HUES64 (cell line): Measurements from ENCODE around the gene MACROD2.

Source experiments
- H3K27ac ChIP-seq: 2 replicates; pipeline ENCODE4 v1.7.0; 2013; ENCODE audit warnings: low read depth, low read length, inconsistent platforms
- H3K27me3 ChIP-seq: 2 replicates; pipeline ENCODE4 v1.6.1; 2013; ENCODE audit warnings: mild to moderate bottlenecking, low read length; ENCODE audit not compliant: insufficient read depth
- H3K36me3 ChIP-seq: 2 replicates; pipeline ENCODE4 v1.6.1; 2013; ENCODE audit warnings: mild to moderate bottlenecking, low read length; ENCODE audit not compliant: insufficient read depth
- H3K4me1 ChIP-seq: 2 replicates; pipeline ENCODE4 v1.6.1; 2013; ENCODE audit warnings: mild to moderate bottlenecking, low read length, moderate library complexity; ENCODE audit not compliant: insufficient read depth
- H3K4me3 ChIP-seq: 2 replicates; pipeline ENCODE4 v1.5.1; 2013; ENCODE audit warnings: mild to moderate bottlenecking, low read length, moderate library complexity
- H3K9ac ChIP-seq: 2 replicates; pipeline ENCODE4 v1.6.1; 2013; ENCODE audit warnings: mild to moderate bottlenecking, low read depth, low read length
- H3K9me3 ChIP-seq: 2 replicates; pipeline ENCODE4 v1.6.1; 2013; ENCODE audit warnings: low read depth, low read length; ENCODE audit not compliant: insufficient read depth
- WGBS: fragments of 150-250, 120-280 bp; methylation state at CpG from one replicate; pipeline ENCODE4 v1.1.7; 2013; ENCODE audit warnings: missing lambda C conversion rate; 5-methylcytosine and 5-hydroxymethylcytosine counted together

The MACROD2 gene

DNA sequence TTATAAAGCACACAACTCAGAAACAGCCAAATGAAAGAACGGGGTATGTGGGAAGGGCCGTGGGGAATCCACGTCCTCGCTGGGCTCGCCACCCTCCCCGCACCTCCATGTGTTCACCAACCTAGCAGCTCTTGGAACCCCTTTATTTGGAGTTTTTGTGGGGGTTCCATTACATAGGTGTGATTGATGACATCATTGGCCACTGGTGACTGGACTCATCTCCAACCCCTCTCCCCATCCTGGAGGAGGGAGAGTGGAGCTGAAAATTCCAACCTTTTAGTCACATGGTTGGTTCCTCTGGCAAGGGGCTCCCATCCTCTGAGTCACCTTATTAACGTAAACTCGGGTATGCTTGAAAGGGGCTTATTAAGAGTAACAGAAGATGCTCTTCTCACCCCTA, 934.1 kb downstream of the MACROD2 start:
- WGBS, result 94% methylated on average over 8 of the region's 8 CpGs
- H3K4me1 ChIP-seq, result no peaks in the 10 kb centered on the region; the same call in 1 of the 2 replicates
- H3K27me3 ChIP-seq, result no peaks in the 10 kb centered on the region
- no peak overlapping the region for H3K4me3 ChIP-seq
- H3K9me3 ChIP-seq, result no peaks in the 10 kb centered on the region
- no peaks in the 10 kb centered on the region for H3K36me3 ChIP-seq
- H3K9ac ChIP-seq, result no peak overlapping the region
- H3K27ac ChIP-seq, result no peak overlapping the region

DNA sequence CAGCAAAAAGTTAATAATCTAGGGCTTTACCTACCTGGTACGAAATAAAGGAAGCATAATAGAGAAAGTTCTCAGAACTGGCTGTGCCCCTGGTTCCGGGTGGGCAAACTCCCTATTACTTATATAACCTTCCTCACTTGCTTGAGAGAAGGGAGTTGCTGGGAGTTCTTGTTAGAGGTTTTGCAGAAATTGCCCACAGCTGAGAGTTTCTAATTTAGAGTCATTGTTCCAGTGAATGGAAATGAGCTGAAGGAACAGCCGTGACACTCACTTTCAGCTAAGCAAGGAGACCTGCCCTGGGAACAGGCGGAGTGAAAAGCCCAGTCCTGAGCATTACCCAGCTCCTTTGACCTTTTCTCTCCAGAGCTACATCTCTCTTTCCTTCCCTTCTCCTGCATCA, 936.7 kb downstream of the MACROD2 start:
- no peak overlapping the region for H3K9ac ChIP-seq
- WGBS, result 89% methylated on average over 3 of the region's 4 CpGs

DNA sequence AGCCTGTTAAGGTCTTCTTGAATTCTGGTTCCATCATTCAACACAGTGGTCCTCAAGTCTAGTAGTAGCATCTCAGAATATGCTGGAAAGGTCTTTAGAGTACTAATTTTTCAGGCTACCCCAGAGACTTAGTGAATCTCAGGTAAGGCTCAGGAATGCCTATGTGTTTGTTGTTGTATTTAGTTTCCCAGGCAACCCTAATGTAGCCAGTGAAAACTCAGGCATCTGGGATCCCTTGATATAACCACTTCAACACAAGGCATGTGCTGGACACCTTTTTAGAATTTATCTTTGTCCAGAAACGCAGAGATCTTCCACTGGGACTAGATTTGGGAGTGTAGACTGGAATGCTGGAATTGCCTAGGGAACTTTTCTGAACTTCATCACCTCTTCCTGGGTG, 940.0 kb downstream of the MACROD2 start:
- Histone ChIP-seq H3K27me3 (no peaks in the 10 kb centered on the region), H3K9ac (no peak overlapping the region), H3K4me3 (no peak overlapping the region), H3K36me3 (no peaks in the 10 kb centered on the region), H3K27ac (no peak overlapping the region), H3K9me3 (peaks cover 12% of the 10 kb centered on the region), H3K4me1 (no peaks in the 10 kb centered on the region)
- 100% methylated on average over 1 of the region's 1 CpG for WGBS

More for the DNA sequence above, 936.7 kb downstream of the MACROD2 start:
- Histone ChIP-seq H3K4me3 (no peak overlapping the region), H3K36me3 (no peaks in the 10 kb centered on the region), H3K9me3 (no peaks in the 10 kb centered on the region), H3K4me1 (no peaks in the 10 kb centered on the region), H3K27me3 (no peaks in the 10 kb centered on the region), H3K27ac (no peak overlapping the region)

DNA sequence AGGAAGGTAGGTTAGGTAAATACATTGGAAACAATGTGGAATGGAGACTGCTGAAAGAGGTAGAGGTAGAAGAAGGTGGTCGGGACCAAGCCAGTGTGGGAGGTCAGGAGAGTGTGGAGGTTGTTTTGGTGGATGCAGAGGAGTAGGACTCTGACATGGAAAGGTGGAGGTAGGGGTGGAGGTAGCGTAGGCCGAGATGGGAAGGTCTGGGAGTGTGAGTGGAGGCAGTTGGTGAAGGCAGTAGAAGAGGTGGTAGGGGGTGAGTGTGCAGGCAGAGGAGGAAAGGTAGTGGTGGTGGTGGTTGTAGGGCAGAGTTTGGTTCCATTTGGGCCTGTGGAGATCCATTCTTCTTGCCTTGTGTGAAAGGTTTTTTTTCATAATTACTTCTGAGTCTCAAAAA, 941.7 kb downstream of the MACROD2 start:
- Histone ChIP-seq H3K4me3 (no peak overlapping the region), H3K36me3 (no peaks in the 10 kb centered on the region), H3K9ac (no peak overlapping the region), H3K27me3 (no peaks in the 10 kb centered on the region), H3K9me3 (peaks cover 16% of the 10 kb centered on the region), H3K4me1 (no peaks in the 10 kb centered on the region), H3K27ac (no peak overlapping the region)
- 93% methylated on average over 3 of the region's 3 CpGs for whole genome bisulfite sequencing

DNA sequence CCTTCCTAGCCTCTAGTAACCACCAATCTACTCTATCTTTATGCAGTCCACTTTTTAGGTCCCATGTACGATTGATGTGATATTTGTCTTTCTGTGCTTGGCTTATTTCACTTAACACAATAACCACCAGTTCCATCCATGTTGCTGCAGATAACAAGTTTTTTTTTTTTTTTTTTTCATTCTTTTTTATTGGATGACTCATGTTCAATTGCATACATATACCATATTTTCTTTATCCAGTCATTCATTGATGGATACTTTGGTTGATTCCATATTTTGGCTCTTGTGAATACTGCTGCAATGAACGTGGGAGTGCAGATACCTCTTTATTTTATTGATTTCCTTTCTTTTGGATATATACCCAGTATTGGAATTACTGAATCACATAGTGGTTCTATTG, 942.5 kb downstream of the MACROD2 start:
- Histone ChIP-seq H3K9me3 (peaks cover 16% of the 10 kb centered on the region), H3K27ac (no peak overlapping the region), H3K9ac (no peak overlapping the region), H3K27me3 (no peaks in the 10 kb centered on the region), H3K4me1 (peaks cover 6% of the 10 kb centered on the region; the same call in 1 of the 2 replicates), H3K36me3 (no peaks in the 10 kb centered on the region), H3K4me3 (no peak overlapping the region)
- WGBS, result 100% methylated on average over 1 of the region's 2 CpGs

DNA sequence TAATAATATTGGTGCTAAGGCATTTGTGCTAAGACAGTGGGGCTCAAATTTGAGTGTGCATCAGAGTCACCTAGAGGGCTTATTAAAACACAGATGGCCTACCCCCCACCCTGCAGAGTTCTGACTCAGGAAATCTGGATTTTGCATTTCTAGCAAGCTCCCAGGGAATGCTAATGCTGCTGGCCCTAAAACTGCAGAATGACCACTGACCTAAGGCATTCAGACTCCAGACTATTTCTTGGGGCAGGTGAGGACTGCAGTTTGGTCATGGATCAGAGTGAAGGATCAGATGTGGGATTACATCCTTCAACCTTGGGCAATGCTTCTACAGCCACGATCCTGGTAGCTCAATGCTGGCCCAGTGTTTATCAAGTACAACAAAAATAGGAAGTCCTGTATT, 952.2 kb downstream of the MACROD2 start:
- peaks cover 39% of the 10 kb centered on the region for H3K4me1 ChIP-seq
- H3K4me3 ChIP-seq, result no peak overlapping the region
- H3K27ac ChIP-seq, result no peak overlapping the region
- 93% methylated on average over 1 of the region's 1 CpG for WGBS
- H3K9me3 ChIP-seq, result no peaks in the 10 kb centered on the region
- H3K27me3 ChIP-seq, result no peaks in the 10 kb centered on the region
- no peak overlapping the region for H3K9ac ChIP-seq
- H3K36me3 ChIP-seq, result no peaks in the 10 kb centered on the region

DNA sequence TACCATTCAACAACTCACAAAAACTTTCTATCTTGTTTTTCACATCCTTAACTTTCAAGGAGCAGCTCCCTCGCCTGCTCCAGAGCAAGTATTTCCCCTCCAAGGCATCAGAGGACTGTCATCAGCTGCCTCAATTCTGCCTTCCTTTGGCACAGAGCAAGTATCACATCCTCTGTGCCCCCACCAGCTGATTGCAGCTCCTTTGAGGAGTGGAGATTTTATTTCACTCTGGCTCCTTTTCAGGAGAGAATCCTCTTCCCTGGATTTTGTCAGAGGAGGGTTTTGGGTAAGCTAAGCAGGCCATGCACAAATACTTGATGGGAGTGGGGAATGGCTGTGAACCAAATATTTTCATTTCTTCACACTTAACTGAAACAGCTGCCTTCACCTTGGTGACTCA, 952.6 kb downstream of the MACROD2 start:
- Histone ChIP-seq H3K27me3 (no peaks in the 10 kb centered on the region), H3K27ac (no peak overlapping the region), H3K4me1 (peaks cover 35% of the 10 kb centered on the region), H3K9ac (no peak overlapping the region), H3K4me3 (no peak overlapping the region), H3K36me3 (no peaks in the 10 kb centered on the region), H3K9me3 (no peaks in the 10 kb centered on the region)
- 78% methylated on average over 1 of the region's 1 CpG for WGBS

DNA sequence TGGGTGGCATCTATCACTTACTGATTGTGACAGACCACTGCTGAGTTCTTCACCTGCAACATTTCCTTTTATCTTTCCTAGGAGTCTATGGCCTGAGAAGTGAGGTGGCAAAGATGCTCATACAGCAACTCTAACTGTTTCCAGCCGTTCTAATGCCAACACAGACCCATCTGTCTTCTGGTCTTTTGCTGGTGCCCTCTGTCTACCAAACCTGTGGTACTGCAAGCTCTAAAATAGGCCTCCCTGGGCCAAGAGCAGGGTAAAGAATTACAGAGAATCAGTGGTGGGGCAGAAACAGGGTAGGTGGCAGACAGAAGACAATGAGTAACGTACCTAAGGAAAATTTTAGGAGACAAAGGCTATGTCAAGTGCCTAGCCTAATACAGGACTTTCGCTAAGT, 953.1 kb downstream of the MACROD2 start:
- H3K36me3 ChIP-seq, result no peaks in the 10 kb centered on the region
- H3K4me1 ChIP-seq, result peaks cover 30% of the 10 kb centered on the region
- no peaks in the 10 kb centered on the region for H3K9me3 ChIP-seq
- H3K4me3 ChIP-seq, result no peak overlapping the region
- 85% methylated on average over 3 of the region's 3 CpGs for WGBS
- no peak overlapping the region for H3K27ac ChIP-seq
- no peaks in the 10 kb centered on the region for H3K27me3 ChIP-seq
- H3K9ac ChIP-seq, result no peak overlapping the region

DNA sequence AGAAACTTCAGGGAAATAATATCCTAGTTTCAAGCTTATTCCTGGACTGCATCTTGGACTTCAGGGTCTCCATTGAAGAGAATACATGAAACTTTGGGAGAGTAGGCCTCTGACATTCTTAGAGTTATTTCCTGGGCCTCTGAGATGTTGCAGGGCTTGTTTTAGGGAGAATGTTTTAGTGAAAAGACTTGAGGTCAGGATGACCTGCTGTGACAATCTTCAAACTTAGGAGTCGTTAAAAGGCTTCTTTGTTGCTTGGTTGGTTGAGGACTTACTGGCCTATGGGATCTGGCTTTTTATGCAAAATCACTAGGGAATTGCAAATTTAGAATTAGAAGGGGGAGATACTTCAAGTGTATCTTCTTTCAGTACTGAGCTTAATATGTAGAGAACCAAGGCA, 955.3 kb downstream of the MACROD2 start:
- 28% methylated on average over 1 of the region's 1 CpG for WGBS
- Histone ChIP-seq H3K27ac (peak overlapping the region; percentile 57), H3K4me1 (peaks cover 31% of the 10 kb centered on the region), H3K27me3 (no peaks in the 10 kb centered on the region), H3K9ac (no peak overlapping the region), H3K36me3 (no peaks in the 10 kb centered on the region), H3K9me3 (no peaks in the 10 kb centered on the region), H3K4me3 (no peak overlapping the region)

DNA sequence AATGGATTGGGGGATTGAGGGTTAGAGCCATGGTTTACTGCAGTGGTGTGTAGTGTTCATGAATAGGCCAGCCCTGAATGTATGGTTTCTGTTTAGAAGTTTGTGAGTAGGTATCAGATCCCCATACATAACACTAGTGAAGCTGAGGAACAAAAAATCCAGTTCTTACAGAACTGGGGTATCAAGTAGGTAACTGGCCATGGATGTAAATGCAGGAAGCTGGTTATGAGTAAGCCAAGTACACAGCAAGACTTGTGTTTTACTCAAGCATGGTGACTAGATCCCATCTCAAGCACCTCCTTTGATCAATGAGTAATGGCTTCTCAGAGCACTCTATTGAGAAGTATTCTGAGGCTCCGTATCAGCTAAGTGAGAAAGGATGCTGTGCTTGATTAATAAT, 955.8 kb downstream of the MACROD2 start:
- Histone ChIP-seq H3K36me3 (no peaks in the 10 kb centered on the region), H3K4me3 (no peak overlapping the region), H3K27me3 (no peaks in the 10 kb centered on the region), H3K27ac (0 out of 2 replicates have a peak overlapping the region, but pooled peaks have one; percentile 9), H3K4me1 (peaks cover 36% of the 10 kb centered on the region), H3K9ac (no peak overlapping the region), H3K9me3 (no peaks in the 10 kb centered on the region)
- WGBS, result 92% methylated on average over 1 of the region's 1 CpG

DNA sequence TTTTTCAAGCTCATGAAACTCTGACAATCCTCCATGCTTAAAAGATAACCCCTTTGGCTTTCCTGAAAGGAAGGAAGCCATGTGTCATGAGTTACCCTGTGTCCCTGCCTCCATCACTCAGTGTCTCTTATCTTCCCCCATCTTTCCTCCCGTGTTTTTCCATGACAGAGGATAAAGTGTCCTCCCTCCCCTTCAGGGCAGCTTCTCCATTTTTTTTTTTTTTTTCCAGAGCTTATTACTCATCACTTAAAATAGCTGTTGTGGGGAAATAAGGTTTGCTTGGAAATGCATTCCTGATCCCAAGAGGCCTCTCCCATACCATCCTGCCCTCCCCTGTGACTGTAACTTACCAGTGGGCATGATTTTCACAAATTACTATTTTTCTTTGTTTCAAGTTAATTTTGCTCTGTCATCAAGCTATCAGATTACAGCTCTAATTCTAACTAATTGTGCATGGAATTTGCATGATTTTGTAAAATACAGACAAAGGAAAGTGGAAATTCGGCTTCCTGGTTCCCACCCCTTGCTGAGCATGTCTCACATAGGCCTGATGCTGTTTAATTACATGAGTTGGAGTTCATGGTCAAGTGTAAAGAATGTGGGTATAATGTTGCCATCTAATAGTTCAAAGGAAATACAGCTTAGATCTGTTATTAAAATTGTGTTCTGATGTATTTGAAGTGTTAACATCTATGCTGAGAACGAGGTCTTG, 956.5 kb downstream of the MACROD2 start:
- H3K4me3 ChIP-seq, result no peak overlapping the region
- H3K27me3 ChIP-seq, result no peaks in the 10 kb centered on the region
- peaks cover 42% of the 10 kb centered on the region for H3K4me1 ChIP-seq
- no peaks in the 10 kb centered on the region for H3K36me3 ChIP-seq
- H3K9me3 ChIP-seq, result no peaks in the 10 kb centered on the region
- H3K9ac ChIP-seq, result no peak overlapping the region
- H3K27ac ChIP-seq, result no peak overlapping the region
- 85% methylated on average over 3 of the region's 3 CpGs for WGBS

DNA sequence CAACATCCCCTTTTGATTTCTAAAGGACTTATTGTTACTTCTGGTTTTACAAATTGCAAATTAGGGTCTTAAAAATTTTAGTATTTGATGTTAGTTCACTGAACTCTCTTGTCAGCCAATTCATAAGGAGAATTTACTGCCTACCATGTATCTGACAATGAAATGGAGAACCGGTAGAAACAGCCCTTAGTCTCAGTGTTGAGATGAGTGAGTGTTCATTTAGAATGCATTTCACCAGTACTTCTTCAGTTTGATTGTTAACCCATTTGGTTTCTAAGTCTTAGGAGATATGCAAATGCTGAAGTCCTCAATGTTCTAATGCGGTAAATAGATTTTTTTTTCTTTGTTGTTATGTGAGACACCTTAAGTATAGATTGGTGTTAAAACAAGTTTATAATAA, 958.4 kb downstream of the MACROD2 start:
- no peak overlapping the region for H3K27ac ChIP-seq
- H3K27me3 ChIP-seq, result no peaks in the 10 kb centered on the region
- 92% methylated on average over 2 of the region's 2 CpGs for WGBS
- no peaks in the 10 kb centered on the region for H3K9me3 ChIP-seq
- no peaks in the 10 kb centered on the region for H3K36me3 ChIP-seq
- no peak overlapping the region for H3K9ac ChIP-seq
- H3K4me1 ChIP-seq, result peaks cover 36% of the 10 kb centered on the region
- no peak overlapping the region for H3K4me3 ChIP-seq
